GM12878 (cell line): Measurements from ENCODE around the gene ANO9. TPM values are rescaled to one million over a fixed set of nuclear protein-coding genes. Genes with fewer than 3 reads are reported as not detected.

Experiments
- ATAC-seq: fragments of 200-7000 bp; cut with Tn5 transposase; 3 replicates; pipeline ENCODE4 v1.9.1; 2020; ENCODE audit warnings: mild to moderate bottlenecking, moderate library complexity
- BruUV-seq: library from RNA; stranded (reverse); fragments of 400-500 nt; replicated peaks from 2 replicates; lab custom pipeline; 2021; lab: Mats Ljungman, UMichigan
- CTCF ChIA-PET: fragments of 300-600 bp; sonication (Branson Sonifier 250); formaldehyde crosslinking; extraction: SDS; loops from one replicate; lab custom pipeline; 2021; ENCODE audit warnings: inconsistent platforms; lab: Yijun Ruan, JAX
- POLR2A ChIA-PET: fragments of 350-600 bp; formaldehyde crosslinking; extraction: SDS; loops from one replicate; lab custom pipeline; 2021; ENCODE audit warnings: inconsistent platforms; lab: Charles Lee
- RAD21 ChIA-PET: fragments of 300-600 bp; sonication (Branson Sonifier 250); formaldehyde crosslinking; loops from one replicate; lab custom pipeline; 2023; ENCODE audit warnings: antibody characterized with exemption; ENCODE audit not compliant: unreplicated experiment; lab: Charles Lee
- SMC1A ChIA-PET: fragments of 300-600 bp; sonication (Branson Sonifier 250); formaldehyde crosslinking; loops from one replicate; lab custom pipeline; 2023; ENCODE audit not compliant: unreplicated experiment, uncharacterized antibody; lab: Charles Lee
- DNase-seq: peaks from one replicate; pipeline ENCODE4 v3.0.0-alpha.2; 2011; ENCODE audit warnings: low read depth, low spot score
- FAIRE-seq: peaks from 3 replicates; lab custom pipeline; 2011; peaks lifted over from hg19 to GRCh38; lab: Jason Lieb, UNC
- H2AFZ ChIP-seq: 2 replicates; pipeline ENCODE4 v1.6.0; 2011; ENCODE audit warnings: low read depth, low read length, control low read depth; ENCODE audit not compliant: control insufficient read depth
- H3K27ac ChIP-seq: 2 replicates; pipeline ENCODE4 v1.5.1; 2011; ENCODE audit warnings: control low read depth; ENCODE audit not compliant: control insufficient read depth, insufficient read depth
- H3K27me3 ChIP-seq, 2 experiments: replicated peaks in 1 of 2; 2 replicates each; pipeline versions ENCODE4 v1.6.0 to v1.6.1; 2011; ENCODE audit warnings: low read length in 1 of 2; ENCODE audit not compliant: control insufficient read depth in 2 of 2, insufficient read depth in 2 of 2
- H3K36me3 ChIP-seq, 2 experiments: 2 replicates each; pipeline ENCODE4 v1.5.1; 2011; ENCODE audit warnings: low read length in 1 of 2; ENCODE audit not compliant: control insufficient read depth in 2 of 2, insufficient read depth in 2 of 2
- H3K4me1 ChIP-seq: 2 replicates; pipeline ENCODE4 v1.6.1; 2011; ENCODE audit warnings: mild to moderate bottlenecking, low read length, moderate library complexity, mixed read lengths; ENCODE audit not compliant: control insufficient read depth, insufficient read depth
- H3K4me2 ChIP-seq: 2 replicates; pipeline ENCODE4 v1.6.0; 2011; ENCODE audit warnings: control low read depth; ENCODE audit not compliant: control insufficient read depth, insufficient read depth
- H3K4me3 ChIP-seq: fragments of 200-600 bp; sonication (generic); 2 replicates; pipeline ENCODE4 v1.5.1; 2016
- H3K79me2 ChIP-seq: 2 replicates; pipeline ENCODE4 v1.6.0; 2011; ENCODE audit warnings: low read length; ENCODE audit not compliant: control insufficient read depth, insufficient read depth
- H3K9ac ChIP-seq: 2 replicates; pipeline ENCODE4 v1.8.0; 2011; ENCODE audit warnings: low read length, control low read depth, mixed read lengths; ENCODE audit not compliant: control insufficient read depth, insufficient read depth
- H3K9me3 ChIP-seq: replicated peaks from 3 replicates; pipeline ENCODE4 v1.5.1; 2011; ENCODE audit warnings: mild to moderate bottlenecking, low read length; ENCODE audit not compliant: control insufficient read depth, insufficient read depth
- H4K20me1 ChIP-seq: 2 replicates; pipeline ENCODE4 v1.6.0; 2011; ENCODE audit not compliant: control insufficient read depth, insufficient read depth
- ATF7 ChIP-seq: fragments of 450-650 bp; IDR thresholded peaks from 2 replicates; pipeline ENCODE4 v1.6.1; 2016; ENCODE audit warnings: low read depth, mild to moderate bottlenecking
- CBX5 ChIP-seq: sonication (generic); IDR thresholded peaks from 2 replicates; pipeline ENCODE4 v1.6.1; 2016; ENCODE audit warnings: low read depth, moderate library complexity, mild to moderate bottlenecking, inconsistent platforms
- HDAC2 ChIP-seq: fragments of 200-600 bp; sonication (generic); IDR thresholded peaks from 2 replicates; pipeline ENCODE4 v1.6.1; 2017
- IKZF1 ChIP-seq: fragments of 450-650 bp; conservative IDR thresholded peaks from 2 replicates; pipeline ENCODE4 v1.6.1; 2017; ENCODE audit warnings: antibody characterized with exemption, mild to moderate bottlenecking
- IRF3 ChIP-seq: fragments of 450-650 bp; IDR thresholded peaks from 2 replicates; pipeline ENCODE4 v1.6.1; 2014; ENCODE audit warnings: mild to moderate bottlenecking
- LARP7 ChIP-seq: fragments of 450-650 bp; IDR thresholded peaks from 2 replicates; pipeline ENCODE4 v1.6.1; 2017; ENCODE audit warnings: mild to moderate bottlenecking
- MEF2B ChIP-seq: fragments of 450-650 bp; IDR thresholded peaks from 2 replicates; pipeline ENCODE4 v1.6.1; 2018; ENCODE audit warnings: mild to moderate bottlenecking, moderate library complexity; ENCODE audit not compliant: partially characterized antibody, poor library complexity, severe bottlenecking
- MYC ChIP-seq: IDR thresholded peaks from 2 replicates; pipeline ENCODE4 v1.6.1; 2011; ENCODE audit warnings: mild to moderate bottlenecking, low read length, moderate library complexity, inconsistent platforms; ENCODE audit not compliant: insufficient read depth, insufficient replicate concordance, insufficient read length, severe bottlenecking
- RB1 ChIP-seq: fragments of 450-650 bp; formaldehyde crosslinking; IDR thresholded peaks from 2 replicates; pipeline ENCODE4 v1.6.1; 2017; ENCODE audit warnings: mild to moderate bottlenecking, borderline replicate concordance
- RBBP5 ChIP-seq: fragments of 200-600 bp; sonication (generic); conservative IDR thresholded peaks from 2 replicates; pipeline ENCODE4 v1.6.1; 2016
- RELA ChIP-seq: fragments of 450-650 bp; IDR thresholded peaks from 2 replicates; pipeline ENCODE4 v1.8.0; 2014; ENCODE audit warnings: borderline replicate concordance; ENCODE audit not compliant: partially characterized antibody
- SPI1 ChIP-seq: IDR thresholded peaks from 2 replicates; pipeline ENCODE4 v1.6.1; 2011; ENCODE audit warnings: low read depth, mild to moderate bottlenecking, low read length, moderate library complexity, borderline replicate concordance; ENCODE audit not compliant: insufficient read depth
- SRF ChIP-seq, 2 experiments: IDR thresholded peaks; 2 replicates each; pipeline ENCODE4 v1.6.1; 2011; ENCODE audit warnings: low read depth in 2 of 2, low read length in 2 of 2, mild to moderate bottlenecking in 1 of 2, moderate library complexity in 1 of 2
- ZNF687 ChIP-seq: fragments of 450-650 bp; IDR thresholded peaks from 2 replicates; pipeline ENCODE4 v1.6.1; 2017; ENCODE audit warnings: mild to moderate bottlenecking, moderate library complexity
- whole genome bisulfite sequencing: methylation state at CpG from one replicate; pipeline ENCODE4 v1.1.6; 2016; ENCODE audit warnings: low lambda C conversion rate; ENCODE audit not compliant: insufficient replicate concordance, insufficient coverage; ENCODE audit errors: missing lambda C conversion rate; 5-methylcytosine and 5-hydroxymethylcytosine counted together
- in situ Hi-C: fragments of 300-500 bp; cut with MboI; formaldehyde crosslinking; loops from 9 replicates; pipeline ENCODE4 v1.14.3; 2018; ENCODE audit warnings: mixed read lengths
- intact Hi-C: fragments of 100-400 bp; cut with micrococcal nuclease; formaldehyde crosslinking; loops from one replicate; pipeline ENCODE4 v1.14.2; 2022; ENCODE audit not compliant: unreplicated experiment
- polyA plus RNA-seq, 11 experiments: library from polyadenylated mRNA; depleted of rRNA in 4 of 11; unstranded in 6 of 11; stranded (reverse) in 5 of 11; fragments of >200 nt; fragmentation: Nextera tagmentation in 4 of 11; fragmentation: Illumina TruSeq in 1 of 11; extraction: Ambion mirVana in 4 of 11; extraction: Trizol in 1 of 11; gene quantifications; 1 replicate in 1 of 11; 2 replicates in 10 of 11; pipeline versions ENCODE4 v1.2.1 to v1.2.3, GENCODE V29; 2011 to 2016; ENCODE audit warnings: inconsistent platforms in 2 of 11, missing spikeins in 2 of 11, low read depth in 1 of 11
- total RNA-seq, 4 experiments: library from RNA; depleted of rRNA in 3 of 4; stranded (reverse); fragments of >200 nt in 3 of 4; fragmentation: Illumina TruSeq in 1 of 4; extraction: Trizol in 1 of 4; gene quantifications; 2 replicates each; pipeline versions ENCODE4 v1.2.1 to v1.2.3, GENCODE V29; 2013 to 2021

The ANO9 gene
- total and polyA plus RNA-seq, 10 of the 15 experiments (the other 5 are each of a cell fraction or from before 2014, with no cell fraction given) = 0.21 to 42.3 (median 12.0) TPM

- no peaks in the 10 kb centered on the region for H3K79me2 ChIP-seq
- intact Hi-C loops = no loop called here
- in situ Hi-C loops = no loop called here
- SMC1A ChIA-PET = no interaction called here
- no peaks in the 10 kb centered on the region for H4K20me1 ChIP-seq
- no peak overlapping the region for H3K27ac ChIP-seq
- H3K9me3 ChIP-seq = no peaks in the 10 kb centered on the region
- H3K4me2 ChIP-seq = no peak overlapping the region
- CTCF ChIA-PET = no interaction called here
- FAIRE-seq (no peak), DNase-seq (no peak), ATAC-seq (no peak)
- POLR2A ChIA-PET = no interaction called here
- H3K4me1 ChIP-seq = no peaks in the 10 kb centered on the region
- no peak overlapping the region for H2AFZ ChIP-seq
- 85% methylated on average over 20 of the region's 20 CpGs for WGBS
- no peaks in the 10 kb centered on the region; a peak in 1 of 4 replicates for H3K36me3 ChIP-seq
- BruUV-seq = no TSS peak
- RAD21 ChIA-PET = no interaction called here
- H3K4me3 ChIP-seq = no peak overlapping the region
- no peaks in the 10 kb centered on the region for H3K27me3 ChIP-seq
- TF ChIP-seq ATF7 = no peak
- TF ChIP-seq RELA = no peak
- TF ChIP-seq IRF3 = no peak
- no peak for TF ChIP-seq CBX5
- no peak for TF ChIP-seq MYC
- no peak overlapping the region for H3K9ac ChIP-seq
Measured at GRCh38 chr11:432501-433100, 9.2 kb downstream of the ANO9 start.

GRCh38 chr11:431921-432320 is 9.9 kb downstream of the ANO9 start:
- H2AFZ ChIP-seq = no peak overlapping the region
- H3K36me3 ChIP-seq = no peaks in the 10 kb centered on the region
- H3K9ac ChIP-seq = no peak overlapping the region
- no peak for FAIRE-seq
- in situ Hi-C loops = no loop called here
- ChIA-PET POLR2A (interaction anchor here (0.5 kb wide), 1 partner anchor 153 kb away, joined by 3 read pairs; no protein-coding TSS in a partner anchor), SMC1A (no interaction called here), RAD21 (no interaction called here), CTCF (no interaction called here)
- no peak for DNase-seq
- 87% methylated on average over 12 of the region's 13 CpGs for WGBS
- no peaks in the 10 kb centered on the region for H3K79me2 ChIP-seq
- H4K20me1 ChIP-seq = no peaks in the 10 kb centered on the region
- no peaks in the 10 kb centered on the region for H3K9me3 ChIP-seq
- H3K4me3 ChIP-seq = no peak overlapping the region
- H3K27me3 ChIP-seq = no peaks in the 10 kb centered on the region
- H3K4me2 ChIP-seq = no peak overlapping the region
- ATAC-seq = no peak
- no peaks in the 10 kb centered on the region for H3K4me1 ChIP-seq
- intact Hi-C loops = no loop called here
- BruUV-seq = no TSS peak
- no peak overlapping the region for H3K27ac ChIP-seq
- no peak for TF ChIP-seq MEF2B
- TF ChIP-seq SRF (IDR thresholded peaks at IDR 0.05; ENCODE audit: low read depth in 2 of 2, low read length in 2 of 2) = no peak
- no peak for TF ChIP-seq SPI1
- no peak for TF ChIP-seq LARP7
- no peak for TF ChIP-seq IKZF1
- no peak for TF ChIP-seq ZNF687
- TF ChIP-seq HDAC2 = no peak
- no peak for TF ChIP-seq RBBP5
- TF ChIP-seq RB1 = no peak
